ENCODE measurements around the gene ZNF438.

The ZNF438 gene

DNA sequence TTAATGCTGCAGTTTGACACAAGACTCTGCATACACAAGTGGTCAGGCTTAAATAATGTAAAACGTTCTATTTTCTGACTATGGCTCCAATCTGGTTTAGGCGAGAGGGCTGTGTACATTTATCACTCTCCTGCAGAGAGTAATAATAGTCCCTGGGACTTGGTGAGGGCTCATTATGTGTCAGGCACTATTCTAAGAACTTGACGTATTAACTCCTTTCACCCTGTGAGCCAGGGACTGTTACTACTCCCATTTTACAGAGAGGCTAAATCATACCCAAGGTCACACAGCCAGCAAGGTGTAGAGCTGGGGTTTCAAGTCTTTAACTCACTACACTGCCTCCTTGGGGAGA is 214.9 kb downstream of the ZNF438 start:
- 80 to 85% methylated on average over 3 of the region's 3 CpGs for WGBS, 2 experiments
- no peak overlapping the region for H3K27ac ChIP-seq (ENCODE audit: insufficient read depth, low read depth, low read length, poor library complexity, severe bottlenecking)

DNA sequence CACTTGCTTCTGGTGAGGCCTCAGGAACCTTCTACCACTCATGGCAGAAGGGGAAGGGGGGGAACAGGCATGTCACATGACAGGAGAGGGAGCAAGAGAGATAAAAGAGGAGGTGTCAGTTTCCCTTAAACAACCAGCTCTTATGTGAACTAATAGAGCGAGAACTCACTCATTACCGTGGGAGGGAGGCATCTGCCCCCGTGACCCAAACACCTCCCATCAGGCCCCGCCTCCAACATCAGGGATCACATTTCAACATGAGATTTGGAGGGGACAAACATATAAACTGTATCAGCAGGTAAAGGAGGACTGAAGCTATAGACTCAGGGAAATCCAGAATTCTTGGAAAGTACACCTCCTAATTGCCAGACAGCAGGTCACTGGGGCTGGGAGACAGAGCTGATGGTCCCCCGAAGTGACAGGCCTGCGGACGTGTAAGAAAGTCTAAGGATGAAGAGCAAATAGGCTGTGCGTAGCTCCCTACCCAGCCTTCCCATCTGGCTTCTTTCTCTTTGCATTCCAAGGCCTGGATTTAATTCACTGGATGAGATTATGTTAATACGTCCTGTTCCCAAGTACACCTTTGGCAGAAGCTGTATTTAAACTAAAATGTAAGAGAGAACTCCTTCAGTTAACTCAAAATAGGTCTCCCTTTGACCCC is 215.4 kb downstream of the ZNF438 start:
- 82 to 83% methylated on average over 9 of the region's 9 CpGs for WGBS, 2 experiments
- Histone ChIP-seq H3K4me3 (ENCODE audit: insufficient read depth, low read depth, low read length) (no peak overlapping the region), H3K9me3 (ENCODE audit: control insufficient read depth, low read length) (no peaks in the 10 kb centered on the region), H3K27me3 (ENCODE audit: control insufficient read depth, insufficient read depth, low read length, poor library complexity, severe bottlenecking) (no peaks in the 10 kb centered on the region), H3K36me3 (ENCODE audit: control insufficient read depth, insufficient read depth, low read length) (no peaks in the 10 kb centered on the region), H3K4me1 (ENCODE audit: control insufficient read depth, insufficient read depth, low read length) (no peaks in the 10 kb centered on the region), H3K27ac (ENCODE audit: insufficient read depth, low read depth, low read length, poor library complexity, severe bottlenecking) (no peak overlapping the region)

More for the DNA sequence above, 214.9 kb downstream of the ZNF438 start:
- Histone ChIP-seq H3K4me3 (ENCODE audit: insufficient read depth, low read depth, low read length) (no peak overlapping the region), H3K9me3 (ENCODE audit: control insufficient read depth, low read length) (no peaks in the 10 kb centered on the region), H3K4me1 (ENCODE audit: control insufficient read depth, insufficient read depth, low read length) (no peaks in the 10 kb centered on the region), H3K27me3 (ENCODE audit: control insufficient read depth, insufficient read depth, low read length, poor library complexity, severe bottlenecking) (no peaks in the 10 kb centered on the region), H3K36me3 (ENCODE audit: control insufficient read depth, insufficient read depth, low read length) (no peaks in the 10 kb centered on the region)

DNA sequence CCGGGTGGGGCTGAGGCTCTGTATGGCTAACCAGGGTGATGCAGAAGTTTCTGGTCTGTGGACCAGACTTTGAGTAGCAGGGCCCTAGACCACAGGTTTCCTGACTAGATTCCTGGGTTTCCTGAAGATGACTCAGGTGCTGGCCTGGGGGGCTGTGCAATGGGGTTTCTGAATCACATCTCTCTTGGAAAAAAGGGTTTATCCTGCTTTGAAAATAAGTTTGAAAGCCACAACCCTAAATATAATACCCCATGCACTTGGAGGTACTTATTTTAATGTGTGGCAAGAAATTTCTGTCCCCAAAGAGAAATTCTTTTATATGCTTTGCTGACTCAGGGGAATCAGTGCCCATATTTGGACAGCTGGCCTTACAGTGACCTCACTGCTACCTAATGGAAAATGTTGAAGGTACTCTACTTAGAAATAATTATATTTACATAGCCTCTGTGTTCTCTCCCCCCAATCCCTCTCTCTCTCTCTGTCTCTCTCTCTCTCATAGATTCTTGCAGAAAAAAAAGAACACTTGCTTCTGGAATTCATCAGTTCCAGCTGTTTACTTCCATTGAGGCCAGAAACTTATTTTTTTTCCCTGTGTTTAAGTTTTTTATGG is 217.7 kb downstream of the ZNF438 start:
- Histone ChIP-seq H3K4me3 (ENCODE audit: insufficient read depth, low read depth, low read length) (no peak overlapping the region), H3K27ac (ENCODE audit: insufficient read depth, low read depth, low read length, poor library complexity, severe bottlenecking) (no peak overlapping the region), H3K4me1 (ENCODE audit: control insufficient read depth, insufficient read depth, low read length) (no peaks in the 10 kb centered on the region), H3K27me3 (ENCODE audit: control insufficient read depth, insufficient read depth, low read length, poor library complexity, severe bottlenecking) (no peaks in the 10 kb centered on the region), H3K36me3 (ENCODE audit: control insufficient read depth, insufficient read depth, low read length) (no peaks in the 10 kb centered on the region), H3K9me3 (ENCODE audit: control insufficient read depth, low read length) (no peaks in the 10 kb centered on the region)
- WGBS, 2 experiments, result 95 to 97% methylated on average over 1 of the region's 1 CpG

DNA sequence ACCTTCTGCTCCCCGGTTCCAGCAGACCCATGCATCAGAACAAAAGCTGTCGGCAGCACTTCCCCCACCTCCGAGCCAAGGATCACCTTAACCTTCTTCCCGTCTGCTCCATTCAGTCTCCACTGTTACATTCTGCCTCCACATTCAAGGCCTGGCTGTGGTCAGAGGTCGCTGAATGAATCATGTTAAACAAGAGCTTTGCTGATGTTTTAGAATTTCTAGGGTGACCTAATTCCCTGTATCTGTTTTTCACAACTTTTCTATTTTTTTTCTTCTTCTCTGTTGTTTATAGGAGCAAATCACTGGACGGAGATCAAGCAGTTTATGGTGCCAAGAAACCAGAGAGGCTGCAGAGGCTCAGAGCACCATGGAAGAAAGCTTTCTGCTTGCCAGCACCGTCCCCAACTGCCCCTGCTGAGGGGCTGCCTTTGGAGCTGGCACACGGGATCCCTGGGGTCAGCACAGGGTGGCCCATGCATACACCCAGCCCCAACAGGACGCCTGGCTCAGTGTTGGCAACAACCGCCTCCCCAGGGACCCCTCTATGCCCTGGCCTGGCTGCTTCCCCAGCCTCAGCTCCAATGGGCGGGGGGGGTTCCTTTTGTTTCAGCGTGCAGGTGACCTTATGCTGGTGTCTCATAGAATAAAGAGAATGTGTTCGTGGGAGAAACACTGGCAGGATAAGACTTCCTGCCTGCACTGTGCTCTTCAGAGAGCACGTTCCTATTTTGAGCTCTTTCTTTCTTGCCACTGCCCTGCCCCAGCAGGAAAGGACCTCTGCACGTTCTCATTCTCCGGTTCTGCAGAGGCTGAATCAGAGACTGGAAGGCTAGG is 219.4 kb downstream of the ZNF438 start:
- Histone ChIP-seq H3K27ac (ENCODE audit: insufficient read depth, low read depth, low read length, poor library complexity, severe bottlenecking) (no peak overlapping the region), H3K4me3 (ENCODE audit: insufficient read depth, low read depth, low read length) (no peak overlapping the region), H3K9me3 (ENCODE audit: control insufficient read depth, low read length) (no peaks in the 10 kb centered on the region), H3K27me3 (ENCODE audit: control insufficient read depth, insufficient read depth, low read length, poor library complexity, severe bottlenecking) (no peaks in the 10 kb centered on the region), H3K36me3 (ENCODE audit: control insufficient read depth, insufficient read depth, low read length) (no peaks in the 10 kb centered on the region), H3K4me1 (ENCODE audit: control insufficient read depth, insufficient read depth, low read length) (no peaks in the 10 kb centered on the region)
- 81 to 82% methylated on average over 16 of the region's 16 CpGs for WGBS, 2 experiments

DNA sequence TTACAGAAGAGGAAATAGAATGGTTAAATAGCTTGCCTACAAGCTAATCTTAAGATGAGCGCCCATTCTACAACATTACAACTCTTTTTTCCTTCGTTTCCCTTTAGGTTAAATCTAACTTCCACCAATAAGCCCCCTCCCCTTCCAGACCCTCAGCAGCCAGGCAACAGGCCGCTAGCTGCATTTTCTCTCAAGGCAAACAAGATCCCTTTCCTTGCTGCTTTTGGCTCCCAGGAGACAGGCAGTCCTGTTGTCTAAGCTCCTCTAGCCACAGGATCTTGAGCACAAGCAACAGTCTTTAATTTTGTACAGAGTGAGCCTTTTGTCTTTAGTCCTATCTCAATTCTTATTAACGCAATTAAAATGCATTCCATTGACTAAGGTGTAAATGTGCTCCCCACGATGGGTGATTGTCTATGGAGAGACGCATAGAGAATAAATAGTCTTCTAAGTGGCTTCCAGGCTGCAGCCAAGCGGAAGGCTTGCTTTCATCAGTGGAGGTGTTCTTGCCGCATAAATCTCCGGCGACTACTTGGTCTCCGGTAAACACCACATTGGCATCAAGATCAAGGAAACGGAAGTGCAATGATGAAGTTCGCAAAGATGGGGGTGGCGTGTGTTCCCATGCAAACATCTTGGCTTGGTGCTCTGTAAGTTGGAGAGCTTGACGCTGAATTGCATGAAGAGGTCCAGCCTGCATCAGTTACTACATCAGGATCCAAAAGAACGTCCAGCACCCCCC is 220.2 kb downstream of the ZNF438 start:
- Histone ChIP-seq H3K9me3 (ENCODE audit: control insufficient read depth, low read length) (no peaks in the 10 kb centered on the region), H3K27me3 (ENCODE audit: control insufficient read depth, insufficient read depth, low read length, poor library complexity, severe bottlenecking) (no peaks in the 10 kb centered on the region), H3K36me3 (ENCODE audit: control insufficient read depth, insufficient read depth, low read length) (no peaks in the 10 kb centered on the region), H3K27ac (ENCODE audit: insufficient read depth, low read depth, low read length, poor library complexity, severe bottlenecking) (no peak overlapping the region), H3K4me3 (ENCODE audit: insufficient read depth, low read depth, low read length) (no peak overlapping the region), H3K4me1 (ENCODE audit: control insufficient read depth, insufficient read depth, low read length) (no peaks in the 10 kb centered on the region)
- 86% methylated on average over 16 of the region's 16 CpGs for WGBS, 2 experiments

DNA sequence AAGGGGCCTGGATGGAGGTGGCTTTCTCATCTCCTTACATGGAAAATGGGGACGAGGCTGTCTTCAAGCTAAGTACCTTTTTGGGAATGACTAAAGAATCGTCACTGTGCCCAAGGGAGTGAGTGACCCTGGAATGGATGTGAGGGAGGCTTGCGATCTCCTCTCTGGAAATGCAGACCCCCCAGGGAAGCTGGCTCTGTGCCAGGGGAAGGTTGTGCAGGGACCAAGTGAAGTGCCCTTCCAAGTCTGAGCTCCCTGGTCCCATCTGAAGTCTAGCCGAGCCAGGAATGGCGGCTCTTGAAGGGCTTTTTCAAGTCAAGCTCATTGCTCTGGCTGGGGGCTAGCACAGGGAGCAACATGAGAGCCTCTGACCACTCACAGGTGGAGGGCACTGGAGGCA is 221.2 kb downstream of the ZNF438 start:
- Histone ChIP-seq H3K4me3 (ENCODE audit: insufficient read depth, low read depth, low read length) (no peak overlapping the region), H3K4me1 (ENCODE audit: control insufficient read depth, insufficient read depth, low read length) (no peaks in the 10 kb centered on the region), H3K36me3 (ENCODE audit: control insufficient read depth, insufficient read depth, low read length) (no peaks in the 10 kb centered on the region), H3K27ac (ENCODE audit: insufficient read depth, low read depth, low read length, poor library complexity, severe bottlenecking) (no peak overlapping the region), H3K27me3 (ENCODE audit: control insufficient read depth, insufficient read depth, low read length, poor library complexity, severe bottlenecking) (no peaks in the 10 kb centered on the region), H3K9me3 (ENCODE audit: control insufficient read depth, low read length) (no peaks in the 10 kb centered on the region)
- WGBS, 2 experiments, result 92 to 94% methylated on average over 5 of the region's 5 CpGs

DNA sequence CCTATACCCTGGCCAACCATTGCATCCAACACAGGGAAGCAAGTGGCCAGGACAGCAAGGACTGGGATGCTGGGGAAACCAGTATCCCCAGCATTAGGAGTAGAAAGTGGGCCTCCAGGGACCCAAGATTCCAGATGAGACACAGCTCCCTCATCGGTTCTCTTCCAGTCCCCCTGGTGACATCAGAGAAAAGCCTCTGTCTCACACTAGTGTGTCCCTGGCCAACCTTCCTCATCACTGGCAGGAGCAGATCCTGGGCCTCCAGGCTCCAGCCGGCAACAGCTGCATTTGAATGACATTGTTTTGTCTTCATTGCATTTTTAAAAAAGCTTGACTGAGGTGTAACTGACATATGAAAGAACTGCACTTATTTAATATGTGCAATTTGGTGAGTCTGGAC is 224.8 kb downstream of the ZNF438 start:
- Histone ChIP-seq H3K4me3 (ENCODE audit: insufficient read depth, low read depth, low read length) (no peak overlapping the region), H3K27me3 (ENCODE audit: control insufficient read depth, insufficient read depth, low read length, poor library complexity, severe bottlenecking) (no peaks in the 10 kb centered on the region), H3K36me3 (ENCODE audit: control insufficient read depth, insufficient read depth, low read length) (no peaks in the 10 kb centered on the region), H3K9me3 (ENCODE audit: control insufficient read depth, low read length) (no peaks in the 10 kb centered on the region), H3K27ac (ENCODE audit: insufficient read depth, low read depth, low read length, poor library complexity, severe bottlenecking) (no peak overlapping the region), H3K4me1 (ENCODE audit: control insufficient read depth, insufficient read depth, low read length) (no peaks in the 10 kb centered on the region)
- 90 to 94% methylated on average over 2 of the region's 2 CpGs for WGBS, 2 experiments

DNA sequence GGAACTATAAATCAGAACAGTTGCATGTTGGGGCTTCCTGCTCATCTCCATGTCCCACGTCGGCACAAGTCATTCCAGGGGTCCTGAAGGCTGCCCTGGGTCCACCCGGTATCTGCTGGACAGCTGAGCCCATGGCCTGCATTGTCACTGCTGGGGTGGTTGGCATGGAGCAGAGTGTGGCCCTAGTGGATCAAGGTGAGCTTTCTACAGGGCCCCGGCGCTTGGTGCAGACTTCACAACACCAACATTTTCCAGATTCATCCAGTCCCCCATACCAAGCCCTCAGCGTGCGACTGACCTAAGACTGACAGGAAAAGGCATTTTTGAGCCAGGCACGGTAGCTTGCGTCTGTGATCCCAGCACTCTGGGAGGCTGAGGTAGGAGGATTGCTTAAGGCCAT is 226.6 kb downstream of the ZNF438 start:
- H3K9me3 ChIP-seq (ENCODE audit: control insufficient read depth, low read length), result no peaks in the 10 kb centered on the region
- H3K4me3 ChIP-seq (ENCODE audit: insufficient read depth, low read depth, low read length), result no peak overlapping the region
- 94% methylated on average over 9 of the region's 9 CpGs for WGBS, 2 experiments
- no peak overlapping the region for H3K27ac ChIP-seq (ENCODE audit: insufficient read depth, low read depth, low read length, poor library complexity, severe bottlenecking)
- no peaks in the 10 kb centered on the region for H3K36me3 ChIP-seq (ENCODE audit: control insufficient read depth, insufficient read depth, low read length)
- no peaks in the 10 kb centered on the region for H3K4me1 ChIP-seq (ENCODE audit: control insufficient read depth, insufficient read depth, low read length)
- no peaks in the 10 kb centered on the region for H3K27me3 ChIP-seq (ENCODE audit: control insufficient read depth, insufficient read depth, low read length, poor library complexity, severe bottlenecking)

DNA sequence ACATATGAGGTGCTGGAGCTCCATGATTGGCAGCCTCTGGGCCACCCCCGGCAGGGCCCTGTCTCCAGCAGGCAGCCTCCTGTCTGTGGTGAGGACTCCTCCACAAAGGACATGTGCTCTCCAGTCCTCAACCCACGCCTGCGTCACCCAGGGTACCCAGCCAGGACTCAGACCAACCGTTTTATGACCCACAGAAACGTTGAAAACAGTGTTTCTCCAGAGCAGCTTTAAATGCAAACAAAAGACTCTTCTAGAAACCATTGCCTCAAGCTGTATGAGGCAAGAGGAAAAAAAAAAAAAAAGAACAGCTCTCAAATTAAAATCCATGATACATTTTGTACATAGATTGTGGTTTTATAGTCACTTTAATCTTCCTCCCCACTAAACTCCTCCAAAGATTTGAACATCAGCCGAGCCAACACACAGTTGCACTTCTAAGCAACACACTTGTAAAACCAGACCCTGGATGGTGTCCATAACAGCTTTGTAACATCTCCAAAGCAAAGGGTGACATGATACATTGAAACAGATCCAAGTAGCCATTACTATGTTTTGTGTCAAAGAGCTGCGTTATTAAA is 227.1 kb downstream of the ZNF438 start:
- H3K4me1 ChIP-seq (ENCODE audit: control insufficient read depth, insufficient read depth, low read length), result no peaks in the 10 kb centered on the region
- H3K4me3 ChIP-seq (ENCODE audit: insufficient read depth, low read depth, low read length), result no peak overlapping the region
- no peaks in the 10 kb centered on the region for H3K9me3 ChIP-seq (ENCODE audit: control insufficient read depth, low read length)
- H3K27me3 ChIP-seq (ENCODE audit: control insufficient read depth, insufficient read depth, low read length, poor library complexity, severe bottlenecking), result no peaks in the 10 kb centered on the region
- WGBS, 2 experiments, result 87 to 88% methylated on average over 7 of the region's 7 CpGs
- H3K36me3 ChIP-seq (ENCODE audit: control insufficient read depth, insufficient read depth, low read length), result no peaks in the 10 kb centered on the region
- no peak overlapping the region for H3K27ac ChIP-seq (ENCODE audit: insufficient read depth, low read depth, low read length, poor library complexity, severe bottlenecking)
